ENCODE results near the gene PRR15. TPM values are rescaled to one million over a fixed set of nuclear protein-coding genes. Genes with fewer than 3 reads are reported as not detected.

Gene PRR15
- total and polyA plus RNA-seq, 4 donors = 0.02 to 0.98 (median 0.17) TPM; not detected in 1

- H3K9me3 ChIP-seq (ENCODE audit: control insufficient read depth in 4 of 4, low read length in 3 of 4) = no peaks in the 10 kb centered on the region
- no peak overlapping the region for H3K9ac ChIP-seq (ENCODE audit: low read depth in 1 of 2, low read length in 2 of 2)
- no peak overlapping the region for H3K27ac ChIP-seq (ENCODE audit: low read depth in 1 of 2, low read length in 2 of 2)
- H3K4me1 ChIP-seq (ENCODE audit: control insufficient read depth in 4 of 4, insufficient read depth in 4 of 4, low read length in 3 of 4) = no peaks in the 10 kb centered on the region
- no peak overlapping the region for H3K4me3 ChIP-seq (ENCODE audit: low read depth in 1 of 3, low read length in 3 of 3)
- no peaks in the 10 kb centered on the region for H3K36me3 ChIP-seq (ENCODE audit: control insufficient read depth in 4 of 4, insufficient read depth in 3 of 4, low read depth in 1 of 4, low read length in 3 of 4)
- no peak for DNase-seq (ENCODE audit: low spot score)
- H3K27me3 ChIP-seq (ENCODE audit: control insufficient read depth in 4 of 4, insufficient read depth in 4 of 4, low read length in 3 of 4) = no peaks in the 10 kb centered on the region
- WGBS = 49% methylated on average over 8 of the region's 8 CpGs
- TF ChIP-seq REST (IDR thresholded peaks at IDR 0.05) = no peak
- TF ChIP-seq ATF3 (IDR thresholded peaks at IDR 0.05) = no peak
- TF ChIP-seq ZBTB33 (IDR thresholded peaks at IDR 0.05) = no peak
- TF ChIP-seq RAD21 (IDR thresholded peaks at IDR 0.05) = no peak
- TF ChIP-seq SP1 (IDR thresholded peaks at IDR 0.05) = no peak
- TF ChIP-seq FOXA1 (IDR thresholded peaks at IDR 0.05) = no peak
- TF ChIP-seq JUND (IDR thresholded peaks at IDR 0.05) = no peak
- TF ChIP-seq TAF1 (conservative IDR thresholded peaks at IDR 0.05) = no peak
- TF ChIP-seq HNF4G (IDR thresholded peaks at IDR 0.05) = no peak
- TF ChIP-seq GABPA (IDR thresholded peaks at IDR 0.05 in 1 of 2, conservative IDR thresholded peaks at IDR 0.05 in 1 of 2) = no peak
- TF ChIP-seq NR2F2 (IDR thresholded peaks at IDR 0.05) = no peak
- no peak for TF ChIP-seq RXRA (IDR thresholded peaks at IDR 0.05)
- TF ChIP-seq HNF4A (conservative IDR thresholded peaks at IDR 0.05) = no peak
- TF ChIP-seq CTCF (IDR thresholded peaks at IDR 0.05; ENCODE audit: low read depth, low read length, missing input control) = no peak
- no peak for TF ChIP-seq YY1 (IDR thresholded peaks at IDR 0.05)
- no peak for TF ChIP-seq FOXA2 (IDR thresholded peaks at IDR 0.05)
- TF ChIP-seq MAX (IDR thresholded peaks at IDR 0.05) = no peak
Measured at GRCh38 chr7:29598613-29599012, 35.0 kb downstream of the PRR15 start.

- DNase-seq (ENCODE audit: low spot score) = no peak
- 79% methylated on average over 2 of the region's 2 CpGs for WGBS
- no peak overlapping the region for H3K9ac ChIP-seq (ENCODE audit: low read depth in 1 of 2, low read length in 2 of 2)
- H3K27me3 ChIP-seq (ENCODE audit: control insufficient read depth in 4 of 4, insufficient read depth in 4 of 4, low read length in 3 of 4) = no peaks in the 10 kb centered on the region
- H3K9me3 ChIP-seq (ENCODE audit: control insufficient read depth in 4 of 4, low read length in 3 of 4) = no peaks in the 10 kb centered on the region
- no peaks in the 10 kb centered on the region for H3K4me1 ChIP-seq (ENCODE audit: control insufficient read depth in 4 of 4, insufficient read depth in 4 of 4, low read length in 3 of 4)
- no peaks in the 10 kb centered on the region for H3K36me3 ChIP-seq (ENCODE audit: control insufficient read depth in 4 of 4, insufficient read depth in 3 of 4, low read depth in 1 of 4, low read length in 3 of 4)
- no peak for TF ChIP-seq ATF3 (IDR thresholded peaks at IDR 0.05)
- no peak for TF ChIP-seq RAD21 (IDR thresholded peaks at IDR 0.05)
- TF ChIP-seq HNF4A (conservative IDR thresholded peaks at IDR 0.05) = no peak
- no peak for TF ChIP-seq FOXA1 (IDR thresholded peaks at IDR 0.05)
- no peak for TF ChIP-seq GABPA (IDR thresholded peaks at IDR 0.05 in 1 of 2, conservative IDR thresholded peaks at IDR 0.05 in 1 of 2)
- no peak for TF ChIP-seq JUND (IDR thresholded peaks at IDR 0.05)
- no peak for TF ChIP-seq NR2F2 (IDR thresholded peaks at IDR 0.05)
- H3K4me3 ChIP-seq (ENCODE audit: low read depth in 1 of 3, low read length in 3 of 3) = no peak overlapping the region
- H3K27ac ChIP-seq (ENCODE audit: low read depth in 1 of 2, low read length in 2 of 2) = no peak overlapping the region
Measured at GRCh38 chr7:29599026-29599425, 35.4 kb downstream of the PRR15 start.

Measured in liver (tissue), 9 donors.